ENCODE data around the gene CREB3L1.

- TF ChIP-seq ZNF565 (CRISPR knock-in tag; conservative IDR thresholded peaks at IDR 0.05; ENCODE audit: low read depth) (no peak), TCF4 (CRISPR knock-in tag; IDR thresholded peaks at IDR 0.05; ENCODE audit: borderline replicate concordance) (no peak), ARNTL (CRISPR knock-in tag; IDR thresholded peaks at IDR 0.05; ENCODE audit: borderline replicate concordance, low read depth) (no peak), ZFP3 (CRISPR knock-in tag; IDR thresholded peaks at IDR 0.05) (no peak), TOX (CRISPR knock-in tag; IDR thresholded peaks at IDR 0.05; ENCODE audit: borderline replicate concordance) (no peak), SNAI2 (CRISPR knock-in tag; IDR thresholded peaks at IDR 0.05) (no peak), PATZ1 (CRISPR knock-in tag; IDR thresholded peaks at IDR 0.05; ENCODE audit: borderline replicate concordance) (no peak), ISL1 (CRISPR knock-in tag; IDR thresholded peaks at IDR 0.05) (no peak)
Observed at GRCh38 chr11:46336563-46337180, 59.2 kb downstream of the CREB3L1 start.

Measured in SK-N-SH treated with all-trans-retinoic acid at 6 μM for 48 hours (cell line).